ENCODE data around the gene AGRN. TPM values are rescaled to one million over a fixed set of nuclear protein-coding genes. Genes with fewer than 3 reads are reported as not detected.

The AGRN gene
- total RNA-seq, 1 experiment from 2014 or later = 175 TPM

DNA sequence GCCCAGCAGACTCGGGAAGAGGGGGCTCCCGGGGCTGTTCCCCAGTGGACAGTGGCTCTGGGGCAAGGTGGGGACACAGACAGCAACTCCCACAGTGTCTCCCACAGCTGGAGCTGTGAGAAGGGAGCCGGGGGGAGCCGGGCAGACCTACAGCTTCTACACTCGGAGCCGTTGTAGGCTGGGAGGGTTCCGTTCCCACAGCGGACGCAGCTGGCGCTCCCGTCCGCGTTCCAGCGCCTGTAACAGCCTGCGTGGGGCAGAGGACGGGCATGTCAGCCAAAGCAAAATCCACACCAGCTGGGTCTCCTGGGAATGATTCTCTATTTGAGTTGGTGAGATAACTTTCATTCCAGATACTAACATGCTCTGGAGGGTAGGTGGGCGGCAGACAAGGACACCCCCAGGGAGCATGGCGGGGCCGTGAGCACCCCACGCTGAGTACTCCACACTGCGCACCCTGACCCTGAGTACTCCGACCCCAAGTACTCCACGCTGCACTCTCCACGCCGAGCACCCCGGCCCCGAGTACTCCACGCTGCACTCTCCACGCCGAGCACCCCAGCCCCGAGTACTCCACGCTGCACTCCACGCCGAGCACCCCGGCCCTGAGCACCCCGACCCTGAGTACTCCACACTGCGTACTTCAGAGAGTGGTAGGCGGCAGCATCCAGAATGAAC is 67.6 kb downstream of the AGRN start:
- H3K4me2 ChIP-seq (ENCODE audit: insufficient read depth, insufficient read length, low read length) = no peak overlapping the region
- H3K27me3 ChIP-seq (ENCODE audit: insufficient read depth, low read length) = no peaks in the 10 kb centered on the region
- no peak for DNase-seq
- no peak overlapping the region for H2BK5ac ChIP-seq (ENCODE audit: insufficient read length, low read length)
- no peaks in the 10 kb centered on the region for H3K23me2 ChIP-seq (ENCODE audit: insufficient read length, low read depth, low read length, poor library complexity, severe bottlenecking)
- Mint-ChIP-seq H3K9me3 (no peaks in the 10 kb centered on the region), H3K27ac (no peak overlapping the region), H3K27me3 (ENCODE audit: low read depth) (no peaks in the 10 kb centered on the region), H3K4me3 (no peak overlapping the region), H3K4me1 (no peaks in the 10 kb centered on the region), H3K36me3 (ENCODE audit: insufficient read depth in 1 of 3, low read depth in 3 of 3) (peaks cover 0 to 12% (median 0%) of the 10 kb centered on the region in 3 experiments; a peak in 5 of 7 replicates)
- H3K23ac ChIP-seq (ENCODE audit: insufficient read length, low read depth, low read length) = no peak overlapping the region
- no peak overlapping the region for H4K8ac ChIP-seq (replicated peaks; ENCODE audit: insufficient read length, low read depth, low read length)
- no peaks in the 10 kb centered on the region for H3K9me3 ChIP-seq (ENCODE audit: control insufficient read depth, low read depth, low read length)
- H3T11ph ChIP-seq (ENCODE audit: low read length) = no peak overlapping the region
- H3K4ac ChIP-seq (ENCODE audit: low read depth, low read length) = no peak overlapping the region
- no peak overlapping the region for H3K9ac ChIP-seq (ENCODE audit: extremely low read depth, insufficient read length, low read length)
- H4K20me1 ChIP-seq (ENCODE audit: control insufficient read depth, insufficient read depth, insufficient read length) = no peaks in the 10 kb centered on the region
- H2AFZ ChIP-seq (ENCODE audit: low read length) = no peak overlapping the region
- no peak overlapping the region for H2BK120ac ChIP-seq (ENCODE audit: low read depth, low read length, poor library complexity, severe bottlenecking)
- no peak overlapping the region for H4K5ac ChIP-seq (ENCODE audit: insufficient read length, low read depth, low read length)
- no peak overlapping the region for H3K18ac ChIP-seq (ENCODE audit: insufficient read length, low read depth, low read length)
- H4K91ac ChIP-seq (ENCODE audit: insufficient read length, low read depth, low read length) = no peak overlapping the region
- H2BK15ac ChIP-seq (ENCODE audit: low read depth, low read length) = no peak overlapping the region
- no peak overlapping the region for H2BK12ac ChIP-seq (ENCODE audit: insufficient read length, low read depth, low read length)
- TF ChIP-seq, protein P1, sequence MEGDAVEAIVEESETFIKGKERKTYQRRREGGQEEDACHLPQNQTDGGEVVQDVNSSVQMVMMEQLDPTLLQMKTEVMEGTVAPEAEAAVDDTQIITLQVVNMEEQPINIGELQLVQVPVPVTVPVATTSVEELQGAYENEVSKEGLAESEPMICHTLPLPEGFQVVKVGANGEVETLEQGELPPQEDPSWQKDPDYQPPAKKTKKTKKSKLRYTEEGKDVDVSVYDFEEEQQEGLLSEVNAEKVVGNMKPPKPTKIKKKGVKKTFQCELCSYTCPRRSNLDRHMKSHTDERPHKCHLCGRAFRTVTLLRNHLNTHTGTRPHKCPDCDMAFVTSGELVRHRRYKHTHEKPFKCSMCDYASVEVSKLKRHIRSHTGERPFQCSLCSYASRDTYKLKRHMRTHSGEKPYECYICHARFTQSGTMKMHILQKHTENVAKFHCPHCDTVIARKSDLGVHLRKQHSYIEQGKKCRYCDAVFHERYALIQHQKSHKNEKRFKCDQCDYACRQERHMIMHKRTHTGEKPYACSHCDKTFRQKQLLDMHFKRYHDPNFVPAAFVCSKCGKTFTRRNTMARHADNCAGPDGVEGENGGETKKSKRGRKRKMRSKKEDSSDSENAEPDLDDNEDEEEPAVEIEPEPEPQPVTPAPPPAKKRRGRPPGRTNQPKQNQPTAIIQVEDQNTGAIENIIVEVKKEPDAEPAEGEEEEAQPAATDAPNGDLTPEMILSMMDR (conservative IDR thresholded peaks at IDR 0.05) = no peak
- H2AK5ac ChIP-seq (ENCODE audit: insufficient read length, low read length) = no peak overlapping the region
- no peak overlapping the region for H3K27ac ChIP-seq (ENCODE audit: insufficient read length, low read depth, low read length)
- no peaks in the 10 kb centered on the region for H3K79me1 ChIP-seq (ENCODE audit: insufficient read depth, low read depth, low read length, poor library complexity, severe bottlenecking)
- WGBS (ENCODE audit: extremely low coverage, insufficient read length, low lambda C conversion rate) = no CpG with 5 or more reads among the region's 38 CpGs
- no peaks in the 10 kb centered on the region for H3K4me1 ChIP-seq (ENCODE audit: insufficient read depth, low read length)
- no peak overlapping the region for H3K14ac ChIP-seq (ENCODE audit: insufficient read depth, low read length)
- H2BK20ac ChIP-seq (ENCODE audit: low read depth, low read length, poor library complexity, severe bottlenecking) = no peak overlapping the region
- H3K79me2 ChIP-seq (ENCODE audit: insufficient read depth, low read length) = no peaks in the 10 kb centered on the region
- no peak overlapping the region for H3K56ac ChIP-seq (ENCODE audit: insufficient read length, low read depth, low read length)

Data from H9 (cell line).